ENCODE results near the gene CDH15.

The CDH15 gene

DNA sequence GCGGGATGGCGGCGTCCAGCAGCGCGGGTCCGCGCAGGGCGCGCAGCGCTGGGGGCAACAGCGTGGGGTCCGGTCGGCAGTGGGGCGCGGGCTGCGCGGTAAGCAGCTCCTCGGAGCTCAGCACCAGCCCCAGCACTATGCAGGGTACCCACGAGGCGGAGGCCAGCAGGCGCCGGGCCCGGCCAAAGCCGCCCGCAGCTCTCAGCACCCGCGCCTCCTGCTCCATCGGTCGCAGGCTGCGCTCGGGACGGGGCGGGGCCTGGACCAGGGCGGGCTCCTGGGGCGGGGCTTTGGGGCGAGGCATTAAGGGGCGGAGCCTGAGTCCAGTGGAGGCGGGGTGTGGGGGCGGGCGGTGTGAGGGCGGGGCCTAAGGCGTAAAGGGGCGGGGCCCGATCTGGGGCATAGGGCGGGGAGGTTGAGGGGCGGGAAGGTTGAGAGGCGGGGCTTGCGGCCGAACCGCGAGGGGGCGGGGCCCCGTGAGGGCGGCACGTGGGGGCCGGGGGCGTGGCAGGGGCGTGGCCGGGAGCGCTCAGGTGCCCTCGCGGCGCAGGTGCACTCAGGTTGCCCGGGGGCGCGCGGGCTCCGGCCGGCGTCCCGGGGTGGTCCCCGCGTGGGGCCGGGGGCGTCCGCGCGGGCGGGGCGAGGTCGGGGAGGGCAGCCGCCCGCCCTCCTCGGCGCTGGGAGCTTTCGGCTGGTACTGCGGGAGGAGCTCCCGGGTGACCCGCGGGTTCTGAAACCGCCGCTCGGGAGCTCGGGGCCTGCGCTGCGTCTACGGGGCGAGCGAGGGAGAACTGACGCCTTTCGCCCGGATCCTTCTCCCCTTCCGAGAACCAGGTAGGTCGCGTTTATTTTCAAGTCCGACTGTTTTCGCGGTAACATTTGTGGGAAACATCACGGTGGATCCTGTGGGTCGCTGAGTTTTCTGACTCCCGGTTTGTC lies 30.2 kb downstream of the CDH15 start:
- FAIRE-seq: no peak

- no peak for FAIRE-seq
Observed at GRCh38 chr16:89202422-89203215, 31.1 kb downstream of the CDH15 start.

DNA sequence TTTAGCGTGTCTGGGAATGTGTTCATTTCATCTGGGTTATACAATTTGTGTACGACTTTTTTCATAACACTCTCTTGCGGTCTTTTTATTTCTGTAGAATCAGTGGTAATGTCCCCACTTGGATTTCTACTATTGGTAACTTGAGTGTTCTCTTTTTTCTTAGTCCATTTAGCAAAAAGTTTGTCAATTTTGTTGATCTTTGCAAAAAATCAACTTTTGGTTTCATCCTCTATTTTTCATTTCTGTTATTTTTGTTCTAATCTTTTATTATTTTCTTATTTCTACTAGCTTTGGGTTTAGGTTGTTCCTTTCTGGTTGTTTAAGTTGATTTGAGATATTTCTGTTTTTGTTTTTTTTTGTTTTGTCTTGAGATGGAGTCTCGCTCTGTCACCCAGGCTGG lies 36.4 kb downstream of the CDH15 start:
- no peak for FAIRE-seq

DNA sequence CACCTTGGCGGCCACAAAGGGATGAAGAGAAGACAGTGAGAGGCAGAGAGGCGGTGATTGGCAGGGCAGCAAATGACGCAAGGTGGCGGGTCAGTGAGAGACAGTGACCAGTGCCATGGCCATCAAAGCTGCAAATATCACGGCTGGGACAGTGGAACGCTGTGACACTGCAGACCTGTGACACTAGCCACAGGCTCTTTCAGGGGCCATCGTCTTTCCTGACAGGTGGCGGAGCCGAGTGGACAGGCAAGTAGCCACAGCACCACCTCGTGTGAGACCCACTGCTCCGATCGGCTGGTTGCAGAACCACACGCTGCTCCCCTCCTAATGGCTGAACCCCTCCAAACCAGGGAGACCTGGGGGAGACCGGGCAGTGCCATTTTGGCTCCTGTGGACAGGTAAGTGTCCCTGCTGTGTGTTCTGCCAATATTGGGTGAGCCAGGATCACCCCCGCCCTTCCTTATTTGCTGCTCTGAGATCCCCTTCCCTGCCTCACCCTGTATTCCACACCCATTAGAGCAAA lies 38.0 kb downstream of the CDH15 start:
- FAIRE-seq: no peak

- no peak for FAIRE-seq
Observed at GRCh38 chr16:89210165-89210903, 38.8 kb downstream of the CDH15 start.

DNA sequence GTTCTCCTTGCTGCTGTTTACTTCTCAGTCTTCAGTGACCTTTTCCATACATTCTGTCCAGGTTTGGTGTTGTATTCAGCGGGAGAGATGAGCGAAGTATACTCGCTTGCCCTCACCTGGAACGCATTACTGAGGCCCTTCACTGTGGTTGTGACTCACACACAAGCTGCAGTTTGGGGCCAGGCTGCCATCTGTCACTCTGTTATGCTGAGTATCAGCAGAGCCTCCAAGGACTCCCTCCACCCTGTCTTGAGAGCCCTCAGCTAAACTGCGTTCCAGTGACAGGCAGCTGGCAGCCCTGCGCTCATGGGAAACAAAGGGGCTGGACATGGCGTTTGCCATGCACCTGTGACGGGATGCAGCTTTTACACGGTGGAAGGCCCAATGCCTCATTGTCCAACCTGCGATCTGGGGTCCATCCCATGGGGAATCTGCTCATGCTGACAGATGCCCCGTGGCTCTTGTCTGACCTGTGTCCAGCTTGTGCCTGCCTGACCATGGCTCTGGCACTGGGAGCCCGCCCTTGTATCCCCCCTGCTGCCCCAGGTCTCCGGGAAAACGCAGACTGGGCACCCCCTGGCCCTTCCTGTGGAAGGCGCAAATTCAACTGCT lies 39.5 kb downstream of the CDH15 start:
- FAIRE-seq: no peak

- FAIRE-seq: no peak
Observed at GRCh38 chr16:89216315-89217137, 45.0 kb downstream of the CDH15 start.

DNA sequence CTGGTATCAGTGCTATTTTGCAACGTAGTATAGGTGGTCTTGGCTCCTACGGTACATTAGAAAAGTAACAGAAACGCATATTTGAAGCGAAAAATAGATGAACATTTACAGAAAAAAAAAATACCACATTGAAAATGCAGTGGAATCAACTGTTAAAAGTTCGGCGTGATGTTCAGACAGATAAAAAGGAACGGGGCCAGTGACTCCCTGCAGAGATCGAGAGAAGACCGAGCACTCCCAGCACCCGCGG lies 45.5 kb downstream of the CDH15 start:
- no peak for FAIRE-seq

GRCh38 chr16:89217388-89218191 lies 46.0 kb downstream of the CDH15 start, which contains the start of gene ZNF778:
ZNF778 (plus strand) TSS chr16:89217703; CDS start chr16:89221128, 3,425 bp downstream.
- FAIRE-seq: no peak

- no peak for FAIRE-seq
Observed at GRCh38 chr16:89219365-89219764, 47.8 kb downstream of the CDH15 start.

- FAIRE-seq: no peak
Observed at GRCh38 chr16:89221604-89222003, 50.1 kb downstream of the CDH15 start.

DNA sequence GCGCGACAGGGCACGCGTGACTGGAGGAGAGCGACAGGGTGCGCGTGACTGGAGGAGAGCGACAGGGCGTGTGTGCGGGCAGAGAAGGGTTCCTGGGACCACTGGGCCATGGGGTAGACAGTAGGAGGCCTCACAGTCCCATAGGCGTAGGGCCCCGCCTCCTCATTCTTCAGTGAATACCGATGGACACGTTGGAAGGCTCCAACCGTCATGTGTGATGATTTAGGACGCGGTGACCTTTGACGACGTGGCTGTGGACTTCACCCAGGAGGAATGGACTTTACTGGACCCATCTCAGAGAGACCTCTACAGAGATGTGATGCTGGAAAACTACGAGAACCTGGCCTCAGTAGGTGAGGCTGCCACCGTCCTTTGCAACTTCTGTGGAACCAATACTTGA lies 51.4 kb downstream of the CDH15 start:
- no peak for FAIRE-seq

DNA sequence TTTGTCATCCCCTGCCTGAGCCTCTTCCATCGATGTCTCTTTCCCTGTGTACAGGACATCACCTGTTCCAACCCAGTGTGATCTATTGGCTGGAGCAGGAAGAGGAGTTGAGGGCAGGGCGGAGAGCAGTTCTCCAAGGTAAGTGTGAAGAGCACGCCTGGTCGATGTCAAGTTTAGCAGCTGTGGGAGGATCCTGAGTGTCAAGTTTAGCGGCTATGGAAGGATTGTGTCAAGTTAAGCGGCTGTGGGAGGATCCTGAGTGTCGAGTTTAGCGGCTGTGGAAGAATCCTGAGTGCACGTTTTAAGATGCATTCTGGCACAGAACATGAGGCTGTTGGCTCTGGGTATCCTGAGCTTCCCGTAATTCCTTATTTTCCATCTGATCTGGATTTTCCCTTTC lies 53.1 kb downstream of the CDH15 start:
- no peak for FAIRE-seq

DNA sequence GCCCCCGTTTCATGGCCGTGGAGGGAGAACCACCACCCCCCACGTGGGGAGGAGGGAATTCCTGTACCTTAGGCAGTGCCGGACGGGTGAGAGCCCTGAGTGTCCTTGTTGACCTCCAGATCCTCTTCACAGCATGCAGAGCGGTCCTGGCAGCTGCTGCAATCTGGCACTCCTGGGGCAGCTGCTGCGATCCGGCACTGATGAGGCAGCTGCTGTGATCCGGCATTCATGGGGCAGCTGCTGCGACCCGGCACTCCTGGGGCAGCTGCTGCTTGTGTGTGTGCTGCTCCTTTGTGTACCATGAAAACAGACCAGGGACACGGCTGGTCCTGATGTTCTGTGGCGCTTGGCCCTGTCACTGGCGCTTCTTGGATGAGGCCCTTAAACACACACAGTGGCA lies 58.7 kb downstream of the CDH15 start:
- FAIRE-seq: no peak

- FAIRE-seq: no peak
Observed at GRCh38 chr16:89232107-89232506, 60.6 kb downstream of the CDH15 start.

GRCh38 chr16:89233678-89234490 lies 62.3 kb downstream of the CDH15 start:
- FAIRE-seq: no peak

DNA sequence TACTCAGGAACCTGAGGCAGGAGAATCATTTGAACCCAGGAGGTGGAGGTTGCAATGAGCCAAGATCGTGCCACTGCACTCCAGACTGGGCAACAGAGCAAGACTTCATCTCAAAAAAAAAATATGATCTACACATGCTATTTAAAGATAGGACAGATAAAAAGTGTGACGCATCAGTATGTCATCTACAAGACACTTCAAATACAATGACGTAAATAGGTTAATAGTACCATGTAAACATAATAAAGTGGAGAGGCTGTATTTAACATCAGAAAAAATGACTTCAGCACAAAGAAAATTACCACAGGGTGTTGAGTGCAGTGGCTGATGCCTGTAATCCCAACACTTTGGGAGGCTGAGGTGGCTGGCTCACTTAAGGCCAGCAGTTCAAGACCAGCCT lies 66.2 kb downstream of the CDH15 start:
- no peak for FAIRE-seq

DNA sequence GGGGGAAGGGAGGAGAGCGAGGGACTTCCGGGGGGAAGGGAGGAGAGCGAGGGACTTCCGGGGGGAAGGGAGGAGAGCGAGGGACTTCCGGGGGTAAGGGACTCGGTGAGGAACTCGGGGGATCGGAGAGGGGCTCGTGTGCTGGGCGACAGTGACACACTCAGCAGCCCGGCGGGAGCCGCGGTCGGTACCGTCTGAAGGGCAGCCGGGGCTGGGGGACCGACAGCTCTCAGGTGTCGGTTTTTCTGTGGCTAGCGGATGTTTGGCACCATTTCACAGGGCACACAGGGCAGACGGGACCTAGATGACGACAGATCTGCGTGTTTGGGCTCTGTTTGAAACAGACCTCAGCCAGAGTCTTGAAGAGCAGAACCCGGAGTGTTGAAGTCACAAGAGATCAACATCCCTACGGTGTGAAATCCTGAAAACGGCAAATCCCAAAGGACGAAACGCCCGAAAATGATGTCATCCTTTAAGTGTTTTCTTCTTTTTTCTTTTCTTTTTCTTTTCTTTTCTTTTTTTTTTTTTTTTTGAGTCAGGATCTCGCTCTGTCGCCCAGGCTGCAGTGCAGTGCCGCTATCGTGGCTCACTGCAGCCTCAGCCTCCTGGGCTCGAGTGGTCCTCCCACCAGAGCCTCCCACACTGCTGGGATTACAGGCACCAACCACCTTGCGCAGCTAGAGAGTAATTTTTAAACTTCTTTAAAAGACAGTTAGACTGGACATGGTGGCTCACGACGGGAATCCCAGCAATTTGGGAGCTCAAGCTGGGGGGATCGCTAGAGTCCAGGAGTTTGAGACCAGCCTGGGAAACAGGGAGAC lies 69.8 kb downstream of the CDH15 start:
- no peak for FAIRE-seq

- FAIRE-seq: no peak
Observed at GRCh38 chr16:89242795-89243200, 71.2 kb downstream of the CDH15 start.
